ENCODE measurements around the gene CYP1A2.

Gene CYP1A2

GRCh38 chr15:74773731-74774252 lies 25.1 kb downstream of the CYP1A2 start:
- TF ChIP-seq MAX (IDR thresholded peaks at IDR 0.05) (peak; percentile 60), TEAD4 (IDR thresholded peaks at IDR 0.05) (peak; percentile 43; the same call in 1 of the 2 replicates), RAD21 (IDR thresholded peaks at IDR 0.05; ENCODE audit: low read depth) (peak; percentile 11; the same call in 1 of the 2 replicates), TCF12 (IDR thresholded peaks at IDR 0.05; ENCODE audit: low read depth) (peak; percentile 91), REST (IDR thresholded peaks at IDR 0.05; ENCODE audit: low read depth) (no peak), ZBTB7A (IDR thresholded peaks at IDR 0.05; ENCODE audit: low read depth) (no peak), USF1 (IDR thresholded peaks at IDR 0.05) (peak; percentile 38; the same call in 1 of the 2 replicates), FOXM1 (IDR thresholded peaks at IDR 0.05; ENCODE audit: borderline replicate concordance, low read depth) (peak; percentile 68; the same call in 1 of the 2 replicates), EP300 (IDR thresholded peaks at IDR 0.05; ENCODE audit: borderline replicate concordance) (peak; percentile 83; the same call in 1 of the 2 replicates), NFIC (IDR thresholded peaks at IDR 0.05) (peak; percentile 71), CEBPB (IDR thresholded peaks at IDR 0.05) (peak; percentile 99)

GRCh38 chr15:74775132-74775562 lies 26.5 kb downstream of the CYP1A2 start:
- no peak for TF ChIP-seq USF1 (IDR thresholded peaks at IDR 0.05)
- no peak for TF ChIP-seq YY1 (IDR thresholded peaks at IDR 0.05; ENCODE audit: low read depth)
- TF ChIP-seq REST (IDR thresholded peaks at IDR 0.05; ENCODE audit: low read depth): no peak
- no peak for TF ChIP-seq CEBPB (IDR thresholded peaks at IDR 0.05)
- no peak for TF ChIP-seq TEAD4 (IDR thresholded peaks at IDR 0.05)
- TF ChIP-seq RAD21 (IDR thresholded peaks at IDR 0.05; ENCODE audit: low read depth): no peak

GRCh38 chr15:74775894-74776293 lies 27.2 kb downstream of the CYP1A2 start:
- TF ChIP-seq ZBTB7A (IDR thresholded peaks at IDR 0.05; ENCODE audit: low read depth) (no peak), YY1 (IDR thresholded peaks at IDR 0.05; ENCODE audit: low read depth) (no peak), EP300 (IDR thresholded peaks at IDR 0.05; ENCODE audit: borderline replicate concordance) (no peak), REST (IDR thresholded peaks at IDR 0.05; ENCODE audit: low read depth) (no peak), TAF1 (IDR thresholded peaks at IDR 0.05; ENCODE audit: low read depth) (no peak), CEBPB (IDR thresholded peaks at IDR 0.05) (no peak), MAX (IDR thresholded peaks at IDR 0.05) (no peak), TCF12 (IDR thresholded peaks at IDR 0.05; ENCODE audit: low read depth) (no peak)

GRCh38 chr15:74776821-74777768 lies 28.4 kb downstream of the CYP1A2 start:
- peak; percentile 64; the same call in 1 of the 2 replicates for TF ChIP-seq NFIC (IDR thresholded peaks at IDR 0.05)
- TF ChIP-seq YY1 (IDR thresholded peaks at IDR 0.05; ENCODE audit: low read depth): no peak

Measured in Ishikawa (cell line).